GM18907 (cell line): ENCODE data around the gene ATP1A2.
A peak's percentile ranks its signal among the peaks of the same experiment; 100 is the strongest.
"Not testable (repeated sequence)": the region's sequence is repeated elsewhere in the genome, so short reads cannot be mapped to it uniquely, and the experiment has no call there.

ENCODE experiments used
- ATAC-seq: cut with Tn5 transposase; IDR thresholded peaks from one replicate; pipeline ENCODE4 v1.9.1; 2021; ENCODE audit warnings: mild to moderate bottlenecking, moderate library complexity; ENCODE audit not compliant: unreplicated experiment

The ATP1A2 gene

DNA sequence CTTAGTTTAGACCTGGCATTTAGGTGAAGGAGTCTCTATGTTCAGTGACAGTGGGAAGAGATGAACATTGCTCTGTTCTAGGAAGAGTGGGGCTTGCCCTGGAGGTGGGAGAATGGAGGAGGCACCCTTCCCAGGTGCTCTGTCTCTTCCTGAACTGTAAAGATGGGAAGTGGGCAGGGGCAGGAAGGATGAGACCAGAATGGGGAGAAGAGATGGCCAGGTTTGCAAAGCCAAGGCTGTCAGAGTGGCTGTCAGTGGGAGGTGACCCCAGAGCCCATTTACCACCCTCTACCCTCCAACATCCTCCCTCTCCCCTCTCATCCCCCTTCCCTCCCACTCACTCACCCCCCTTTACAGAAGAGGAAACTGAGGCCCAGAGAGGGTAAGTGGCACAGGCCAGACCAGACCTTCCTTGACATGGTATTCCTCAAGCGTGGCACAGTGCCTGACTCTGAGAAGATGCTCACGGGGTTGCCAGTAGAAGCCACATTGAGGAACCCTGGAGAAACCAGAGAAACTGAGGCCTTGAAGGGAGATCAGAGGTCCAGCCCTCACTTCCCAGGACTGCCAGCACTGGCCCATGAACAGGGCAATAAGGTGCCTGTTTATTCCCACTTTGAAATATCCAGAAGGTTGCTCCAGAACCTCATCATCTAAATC lies 15.7 kb upstream of the ATP1A2 start:
- no peak for ATAC-seq

DNA sequence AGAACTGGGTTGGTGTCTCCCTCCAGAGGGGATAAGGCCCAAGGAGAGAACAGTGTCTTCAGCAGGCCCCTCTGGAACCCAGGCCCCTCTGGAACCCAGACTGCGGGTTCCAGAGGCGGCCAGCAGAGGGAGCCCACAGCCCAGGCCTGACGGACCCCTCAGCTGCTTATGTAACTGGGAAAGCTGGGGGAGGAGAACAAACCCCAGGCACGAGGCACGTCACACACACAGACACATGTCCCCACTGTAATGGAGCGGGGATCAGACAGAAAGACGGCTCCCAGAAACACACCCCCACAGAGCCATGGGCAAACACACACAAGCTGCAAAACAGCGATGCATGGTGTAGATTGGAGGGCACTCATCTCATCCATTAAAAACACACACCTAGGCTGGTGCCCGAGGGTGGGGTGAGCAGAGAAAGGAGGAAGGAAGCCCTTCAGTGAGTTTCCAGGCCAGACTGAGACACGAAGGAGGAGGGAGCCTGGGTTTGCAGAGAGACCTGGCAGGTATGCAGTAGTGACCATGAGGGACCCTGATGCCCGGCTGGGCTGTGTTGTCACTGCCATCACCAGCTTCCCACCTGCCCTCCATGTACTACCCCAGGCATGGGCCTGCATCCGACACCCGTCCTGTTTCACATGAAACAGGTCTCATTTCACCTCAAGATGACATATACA lies 14.4 kb upstream of the ATP1A2 start:
- peak; percentile 24 for ATAC-seq

DNA sequence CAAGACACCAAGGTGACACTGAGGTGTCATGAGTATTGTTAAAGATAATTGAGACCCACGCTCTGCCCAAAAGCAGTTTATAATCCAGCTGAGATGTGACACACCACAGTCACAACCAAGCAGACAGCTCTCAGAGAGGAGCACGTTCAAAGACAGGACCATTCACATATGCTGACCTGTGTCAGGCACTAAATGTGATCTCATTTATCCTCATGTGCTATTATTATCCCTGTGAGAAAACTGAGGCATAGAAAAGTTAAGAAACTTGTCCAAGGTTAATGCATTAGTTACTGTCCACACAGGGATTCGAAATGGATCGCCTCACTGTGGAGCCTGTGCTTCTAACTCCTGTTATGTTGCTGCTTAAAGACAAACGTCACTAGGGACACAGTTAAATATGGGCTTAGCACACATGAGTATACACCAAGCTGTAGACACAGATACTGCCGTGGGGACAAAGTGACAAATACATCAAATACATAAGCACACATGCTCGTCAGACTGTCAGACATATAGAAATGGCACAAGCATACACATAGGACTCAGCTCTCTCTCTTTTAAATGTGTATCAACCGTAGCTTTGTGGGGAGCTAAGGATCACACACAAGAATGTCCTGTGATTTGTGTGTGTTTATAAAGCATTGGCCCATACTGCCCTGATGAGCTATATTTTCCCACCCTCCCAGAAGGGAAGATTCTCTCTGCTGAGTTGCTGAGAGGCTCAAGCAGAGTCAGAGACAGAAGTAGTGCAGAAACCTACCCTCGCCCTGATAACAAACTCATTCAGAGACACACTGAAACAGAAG lies 13.6 kb upstream of the ATP1A2 start:
- no peak for ATAC-seq

DNA sequence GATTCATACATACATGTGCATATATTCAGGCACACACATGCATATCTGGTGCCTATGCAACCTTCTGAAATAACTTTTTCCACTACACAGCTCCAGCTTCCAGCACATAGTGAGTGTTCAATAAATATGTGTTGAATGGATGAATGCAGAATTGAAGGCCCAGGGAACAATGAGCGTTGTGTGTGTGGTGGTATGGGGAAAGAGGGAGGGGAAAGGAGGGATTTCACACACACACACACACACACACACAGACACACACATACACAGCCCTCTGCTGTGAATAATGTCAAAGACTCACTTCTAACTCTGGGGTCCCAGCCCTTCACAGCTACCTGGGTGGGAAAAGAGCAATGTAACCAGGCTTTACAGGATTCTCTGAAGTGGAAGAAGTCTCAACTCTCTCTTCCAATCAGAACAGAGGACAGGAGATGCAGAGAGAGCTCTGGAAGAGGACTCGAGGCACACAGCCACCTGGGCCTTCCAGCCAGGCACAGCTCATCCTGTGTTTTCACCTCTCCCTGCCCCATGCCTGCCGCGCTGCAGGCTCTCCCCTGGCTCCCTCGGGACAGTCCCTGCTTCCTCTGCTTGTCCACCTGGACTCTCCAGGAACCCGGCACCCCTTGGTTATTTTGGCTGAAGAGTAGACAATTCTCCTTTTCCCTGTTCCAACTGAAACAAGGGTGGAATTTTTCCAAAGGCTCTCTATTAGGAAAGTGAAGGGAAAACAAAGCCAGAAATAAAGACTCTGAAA lies 11.7 kb upstream of the ATP1A2 start:
- ATAC-seq: no peak

DNA sequence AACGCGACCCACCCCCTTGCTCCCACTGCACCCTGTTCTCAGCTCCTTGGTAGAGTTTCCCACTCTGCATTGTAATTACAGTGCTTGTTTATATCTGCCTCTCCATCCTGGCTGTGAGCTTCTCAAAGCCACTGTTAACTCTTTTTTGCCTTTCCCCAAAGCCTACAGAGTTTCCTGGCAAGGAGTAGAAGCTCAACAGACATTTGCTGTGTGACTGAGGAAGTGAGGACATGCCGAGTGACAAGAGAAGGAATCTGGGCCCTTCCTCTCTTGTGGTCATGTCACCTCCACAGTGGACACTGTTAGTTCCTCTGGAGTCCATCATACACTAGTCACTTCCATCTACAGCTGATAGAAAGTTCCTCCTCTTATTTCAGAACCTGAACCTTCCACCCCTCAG lies 11.1 kb upstream of the ATP1A2 start:
- no peak for ATAC-seq

DNA sequence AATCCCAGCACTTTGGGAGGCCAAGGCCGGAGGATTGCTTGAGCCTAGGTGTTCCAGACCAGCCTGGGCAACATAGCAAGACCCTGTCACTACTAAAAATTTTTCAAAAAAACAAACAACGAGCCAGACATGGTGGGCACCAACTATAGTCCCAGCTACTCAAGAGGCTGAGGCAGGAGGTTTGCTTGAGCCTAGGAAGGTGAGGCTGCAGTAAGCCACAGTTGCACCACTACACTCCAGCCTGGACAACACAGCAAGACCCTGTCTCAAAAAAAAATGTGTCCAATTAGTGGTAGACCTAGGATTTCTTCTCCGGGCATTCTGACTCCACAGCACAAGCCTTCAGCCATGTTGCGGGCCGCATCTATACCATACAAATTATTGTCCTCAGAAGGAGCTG lies 10.4 kb upstream of the ATP1A2 start:
- ATAC-seq: no peak

DNA sequence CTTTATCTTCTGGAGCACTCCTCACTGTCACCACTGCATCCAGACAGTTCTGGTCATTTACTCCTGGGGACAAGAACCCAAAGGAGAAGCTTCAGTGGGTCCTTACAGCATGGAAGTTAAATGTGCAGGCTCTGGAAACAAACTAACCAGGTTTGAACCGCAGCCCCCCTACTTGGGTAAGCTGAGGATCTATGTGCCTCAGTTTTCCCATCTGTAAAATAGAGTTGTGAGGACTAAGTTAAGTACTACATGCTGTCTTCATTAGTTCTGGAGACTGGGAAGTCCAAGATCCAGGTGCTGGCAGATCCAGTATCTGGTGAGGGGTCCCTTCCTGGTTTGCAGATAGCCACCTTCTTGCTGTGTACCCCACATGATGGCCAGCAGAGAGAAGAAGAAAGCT lies 8.0 kb upstream of the ATP1A2 start:
- ATAC-seq: no peak

DNA sequence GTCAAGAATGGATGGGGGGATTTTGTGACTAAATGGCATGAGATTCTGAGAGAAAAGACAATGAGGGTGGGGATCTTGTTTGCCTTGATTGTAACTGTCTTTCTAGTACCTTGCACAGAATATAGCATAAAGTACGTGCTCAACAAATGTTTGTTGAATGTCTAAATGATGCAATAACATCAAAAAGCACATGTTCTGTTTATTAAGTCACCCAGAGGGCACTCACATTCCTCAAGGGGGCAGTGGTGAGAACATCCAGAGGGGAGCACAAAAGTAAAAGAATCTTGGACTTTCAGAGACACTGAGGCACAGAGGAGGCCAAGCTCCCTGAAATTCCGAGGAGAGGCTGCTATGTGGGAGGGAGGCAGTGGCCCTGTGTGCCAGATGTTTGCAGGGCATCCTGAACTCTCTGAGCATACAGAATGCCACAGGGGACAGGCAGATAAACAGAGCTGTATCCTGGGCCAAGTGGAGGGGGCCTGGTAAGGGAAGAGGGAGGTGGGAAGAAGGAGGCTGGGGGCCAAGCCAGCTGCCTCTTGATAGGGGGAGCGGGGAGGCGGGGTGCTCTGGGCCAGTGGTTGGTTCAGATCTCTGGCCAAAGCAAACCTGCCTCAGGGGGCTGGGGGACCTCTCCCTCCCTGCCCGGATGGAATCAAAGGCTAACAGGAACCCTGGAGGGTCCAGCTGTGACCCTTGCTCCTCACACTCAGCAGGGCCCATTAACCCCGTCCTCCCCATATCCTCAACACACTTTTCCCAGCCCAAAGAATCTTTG lies 6.5 kb upstream of the ATP1A2 start:
- no peak for ATAC-seq

DNA sequence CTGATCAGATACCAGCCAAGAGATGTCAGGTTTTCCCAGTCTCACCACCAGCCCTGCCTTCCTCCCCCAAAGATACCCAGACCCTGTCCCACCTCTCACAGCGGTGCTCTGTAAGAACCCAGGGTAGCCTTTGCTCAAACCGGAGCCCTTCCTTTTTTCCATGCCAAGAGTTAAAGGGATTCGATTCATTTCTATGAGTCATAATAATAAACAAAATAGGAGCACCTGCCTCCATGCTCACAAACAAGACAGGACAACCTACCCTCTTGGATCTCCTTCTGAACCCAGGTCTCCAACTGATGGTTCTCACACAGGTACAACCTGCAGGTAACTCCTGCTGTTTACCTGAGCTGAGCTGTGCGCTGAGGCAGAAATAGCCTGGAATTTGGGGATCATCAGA lies 5.9 kb upstream of the ATP1A2 start:
- ATAC-seq: no peak

DNA sequence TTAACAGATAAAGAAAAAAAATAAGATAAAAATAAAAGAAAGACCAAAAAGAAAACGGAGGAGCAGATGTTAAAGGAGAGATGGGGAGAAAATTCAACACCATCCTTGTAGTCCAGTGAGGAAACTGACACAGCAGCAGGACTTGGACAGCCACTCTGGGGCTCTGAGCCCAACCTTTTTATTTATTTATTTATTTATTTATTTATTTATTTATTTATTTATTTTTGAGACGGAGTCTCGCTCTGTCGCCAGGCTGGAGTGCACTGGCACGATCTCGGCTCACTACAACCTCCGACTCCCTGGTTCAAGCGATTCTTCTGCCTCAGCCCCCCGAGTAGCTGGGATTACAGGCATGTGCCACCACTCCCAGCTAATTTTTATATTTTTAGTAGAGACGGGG lies 4.1 kb upstream of the ATP1A2 start:
- not testable (repeated sequence) for ATAC-seq

DNA sequence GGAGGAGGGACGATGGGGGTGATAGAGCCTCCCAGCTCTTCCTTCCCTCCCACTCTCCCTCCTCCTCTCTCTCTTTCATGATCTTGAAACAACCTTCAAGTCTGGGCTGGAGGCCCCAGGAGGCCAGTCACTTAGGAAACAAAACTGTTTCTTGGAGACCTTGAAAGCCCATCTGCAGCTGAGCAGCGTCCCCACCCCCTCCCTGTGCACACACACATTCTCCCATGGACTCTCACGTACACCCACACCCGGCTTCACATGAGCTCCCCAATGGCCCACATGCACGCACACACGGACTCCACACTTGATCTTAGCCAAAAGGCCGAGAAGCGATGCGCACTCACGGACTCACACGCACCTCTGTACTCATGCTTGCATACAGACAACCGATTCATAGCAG lies 3.2 kb upstream of the ATP1A2 start:
- no peak for ATAC-seq

DNA sequence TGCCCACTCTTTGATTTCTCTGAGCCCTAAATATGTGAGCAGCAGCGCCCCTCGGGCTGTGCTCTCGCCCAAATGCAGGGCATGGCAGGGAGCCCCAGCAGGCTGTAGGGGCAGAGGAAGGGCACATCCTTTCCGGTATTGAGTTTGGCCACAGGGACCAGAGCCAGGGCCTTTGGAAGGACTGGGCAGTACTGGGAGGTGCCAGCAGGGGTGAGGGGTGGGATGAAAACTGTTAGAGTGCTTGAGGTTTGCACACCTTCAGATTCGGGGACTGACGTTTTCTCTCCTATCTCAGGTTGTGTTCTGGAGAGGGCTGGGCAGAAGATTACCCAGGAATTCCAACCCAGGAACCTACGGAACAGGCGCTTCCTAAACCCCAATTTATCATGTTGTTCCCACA lies 2.2 kb upstream of the ATP1A2 start:
- ATAC-seq: no peak

DNA sequence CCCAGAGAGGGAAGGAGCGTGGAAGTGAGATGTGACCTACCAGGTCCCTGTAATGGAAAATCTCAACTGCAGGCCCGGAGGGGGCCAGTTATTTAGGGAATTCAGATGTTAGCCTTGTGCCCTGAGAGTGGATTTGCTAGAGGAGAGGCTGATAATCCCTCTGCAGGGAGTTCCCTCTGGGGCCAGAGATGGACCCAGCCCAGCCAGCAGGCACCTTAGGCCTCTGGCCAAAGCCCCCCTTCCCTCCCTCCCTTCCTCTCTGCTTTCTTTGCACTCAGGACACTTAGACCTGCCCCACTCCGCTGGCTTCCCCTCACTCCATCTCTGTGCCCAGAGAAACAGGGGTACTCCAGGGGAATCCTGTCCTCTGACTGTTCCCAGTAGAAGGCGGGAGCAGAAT lies 1.5 kb upstream of the ATP1A2 start:
- ATAC-seq: no peak

DNA sequence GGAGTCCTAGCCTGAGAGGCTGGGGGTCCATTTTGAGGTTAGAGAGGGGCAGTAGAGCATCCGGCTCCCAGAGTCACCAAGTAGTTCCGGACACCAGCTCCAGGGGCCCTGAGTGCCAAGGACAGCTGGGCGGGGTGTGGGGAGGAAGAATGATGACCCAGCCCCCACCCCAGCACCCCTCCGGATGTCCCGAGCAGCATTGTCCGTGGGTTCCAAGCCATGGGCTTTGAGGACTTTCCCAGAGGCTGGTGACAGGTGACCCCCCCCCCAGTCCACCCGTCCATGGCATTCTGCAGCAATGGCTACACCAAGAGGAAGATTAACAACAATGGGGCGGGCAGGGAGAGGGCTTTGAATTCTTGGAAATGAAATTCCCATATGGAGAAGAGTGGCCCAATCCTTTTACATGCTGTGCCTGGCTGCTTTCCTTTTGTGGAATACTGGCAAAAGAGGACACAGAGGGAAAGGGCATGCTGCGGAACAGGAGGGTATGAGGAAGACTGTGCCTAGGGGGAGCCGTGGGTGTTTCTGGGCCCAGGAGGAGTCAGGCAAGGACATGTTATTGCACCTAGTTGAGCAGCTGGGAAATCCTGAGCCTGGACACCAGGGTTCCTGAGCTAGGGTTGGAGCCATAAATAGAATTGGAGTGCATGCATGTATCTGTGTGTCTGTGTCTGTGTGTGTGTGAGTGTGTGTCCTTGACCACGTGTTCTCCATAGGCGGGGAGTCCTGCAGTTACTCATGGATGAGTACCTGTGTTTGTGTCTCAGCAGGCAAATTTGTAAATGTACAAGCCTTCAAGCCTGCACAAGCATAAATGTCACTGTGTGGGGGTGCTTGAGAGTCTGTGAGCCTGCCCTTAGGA lies 956 bp downstream of the ATP1A2 start:
- no peak for ATAC-seq

DNA sequence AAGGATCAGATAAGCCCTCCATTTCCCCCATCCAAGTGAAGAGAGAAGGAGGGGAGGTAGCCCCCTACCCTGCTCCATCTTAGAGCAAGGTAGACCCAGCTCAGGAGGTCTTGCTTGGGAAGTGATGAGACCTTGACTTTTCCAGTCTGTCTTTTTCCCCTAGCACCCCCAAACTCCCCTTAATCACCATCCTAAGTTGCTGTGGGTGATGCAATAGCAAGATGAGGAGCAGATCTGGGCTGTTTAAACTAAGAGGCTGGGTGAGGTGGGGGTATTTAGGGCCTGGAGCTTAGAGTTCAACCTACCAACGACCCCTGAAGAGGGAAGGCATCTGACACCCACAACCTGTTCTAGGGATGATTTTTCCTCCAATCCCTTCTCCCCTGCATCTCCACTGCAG lies 1.7 kb downstream of the ATP1A2 start:
- ATAC-seq: no peak

DNA sequence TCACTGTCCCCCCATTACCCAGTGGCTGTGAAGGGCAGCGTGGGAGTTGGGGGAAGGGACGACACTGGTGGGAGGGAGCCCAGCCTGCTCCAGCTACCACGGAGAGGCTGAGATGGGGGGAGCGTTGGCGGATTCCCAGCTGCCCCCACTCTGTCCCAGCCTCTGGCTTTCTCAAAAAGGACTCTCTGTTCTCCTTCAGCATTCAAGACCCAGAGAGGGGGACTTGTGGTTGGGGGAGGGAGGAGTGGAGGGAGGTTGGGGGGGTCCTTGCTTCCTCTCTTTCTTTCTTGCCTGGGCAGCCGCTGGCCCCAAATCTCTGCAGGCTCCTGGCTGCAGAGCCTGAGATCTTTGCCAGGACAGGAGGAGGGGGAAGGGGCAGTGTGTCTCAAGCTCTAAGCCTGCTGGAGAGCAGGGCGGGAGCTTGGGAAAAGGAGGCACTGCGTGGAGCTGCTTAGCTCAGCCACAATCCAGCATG lies 2.2 kb downstream of the ATP1A2 start:
- no peak for ATAC-seq

DNA sequence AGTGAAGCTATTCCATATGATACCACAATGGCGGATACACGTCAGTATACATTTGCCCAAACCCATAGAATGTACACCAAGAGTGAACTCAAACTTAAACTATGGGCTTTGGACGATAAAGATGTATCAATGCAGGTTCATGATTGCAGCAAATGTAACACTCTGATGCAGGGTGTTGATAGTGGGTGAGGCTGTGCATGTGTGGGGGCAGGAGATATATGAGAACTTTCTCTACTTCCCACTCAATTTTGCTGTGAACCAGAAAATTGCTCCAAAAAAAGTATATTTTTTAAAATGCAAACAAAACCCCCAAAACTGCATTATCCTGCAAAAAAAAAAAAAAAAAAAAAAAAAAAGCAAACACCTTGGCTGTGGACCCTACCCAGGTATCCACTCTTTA lies 3.4 kb downstream of the ATP1A2 start:
- ATAC-seq: no peak

DNA sequence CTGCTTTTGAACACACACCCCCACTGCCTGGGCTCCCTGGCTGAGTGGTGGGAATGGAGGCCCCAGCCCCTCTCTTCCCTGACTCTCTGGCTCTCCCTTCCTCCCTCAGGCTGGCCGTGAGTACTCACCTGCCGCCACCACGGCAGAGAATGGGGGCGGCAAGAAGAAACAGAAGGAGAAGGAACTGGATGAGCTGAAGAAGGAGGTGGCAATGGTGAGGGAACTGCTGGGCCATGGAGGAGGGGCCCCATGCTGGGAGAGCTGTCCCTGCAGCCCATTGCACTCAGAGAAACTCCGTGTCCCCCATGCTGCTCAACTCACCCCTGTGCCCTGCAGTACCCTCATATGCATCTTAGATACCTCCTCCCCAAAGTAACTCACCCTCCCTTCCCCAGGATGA lies 5.2 kb downstream of the ATP1A2 start:
- ATAC-seq: no peak

DNA sequence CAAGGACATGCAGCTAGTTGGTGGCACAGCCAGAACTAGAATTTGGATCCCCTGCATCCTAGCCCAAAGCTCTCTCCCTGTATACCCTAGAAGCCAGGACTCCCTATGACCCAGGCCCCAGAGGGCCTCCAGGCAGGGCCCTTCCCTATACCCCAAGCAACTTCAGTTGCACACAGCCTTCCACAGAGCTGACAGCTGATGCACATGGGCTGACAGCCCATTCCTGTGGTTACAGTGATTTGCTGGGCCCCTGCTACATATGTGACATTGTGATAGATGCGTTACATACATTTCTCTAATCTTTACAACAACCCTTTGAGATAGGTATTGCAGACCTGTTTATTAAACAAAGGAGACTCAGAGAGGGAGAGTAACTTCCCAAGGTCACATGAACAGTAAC lies 5.8 kb downstream of the ATP1A2 start:
- no peak for ATAC-seq
